Breast epithelium (tissue), 3 donors: ENCODE data around the gene UBL4B.

Experiments
- POLR2AphosphoS5 ChIP-seq, 3 donors: sonication (generic); formaldehyde crosslinking; IDR thresholded peaks; one replicate each; pipeline ENCODE4 v1.6.1; 2017; ENCODE audit warnings: antibody characterized with exemption in 3 of 3
- TF ChIP-seq, protein P1 (sequence below), 3 donors: fragments of 450-650 bp; IDR thresholded peaks; one replicate each; pipeline ENCODE4 v1.5.1; 2016 to 2017; ENCODE audit warnings: antibody characterized with exemption in 3 of 3, mild to moderate bottlenecking in 3 of 3, moderate library complexity in 3 of 3

- TF ChIP-seq, protein P1, sequence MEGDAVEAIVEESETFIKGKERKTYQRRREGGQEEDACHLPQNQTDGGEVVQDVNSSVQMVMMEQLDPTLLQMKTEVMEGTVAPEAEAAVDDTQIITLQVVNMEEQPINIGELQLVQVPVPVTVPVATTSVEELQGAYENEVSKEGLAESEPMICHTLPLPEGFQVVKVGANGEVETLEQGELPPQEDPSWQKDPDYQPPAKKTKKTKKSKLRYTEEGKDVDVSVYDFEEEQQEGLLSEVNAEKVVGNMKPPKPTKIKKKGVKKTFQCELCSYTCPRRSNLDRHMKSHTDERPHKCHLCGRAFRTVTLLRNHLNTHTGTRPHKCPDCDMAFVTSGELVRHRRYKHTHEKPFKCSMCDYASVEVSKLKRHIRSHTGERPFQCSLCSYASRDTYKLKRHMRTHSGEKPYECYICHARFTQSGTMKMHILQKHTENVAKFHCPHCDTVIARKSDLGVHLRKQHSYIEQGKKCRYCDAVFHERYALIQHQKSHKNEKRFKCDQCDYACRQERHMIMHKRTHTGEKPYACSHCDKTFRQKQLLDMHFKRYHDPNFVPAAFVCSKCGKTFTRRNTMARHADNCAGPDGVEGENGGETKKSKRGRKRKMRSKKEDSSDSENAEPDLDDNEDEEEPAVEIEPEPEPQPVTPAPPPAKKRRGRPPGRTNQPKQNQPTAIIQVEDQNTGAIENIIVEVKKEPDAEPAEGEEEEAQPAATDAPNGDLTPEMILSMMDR (IDR thresholded peaks at IDR 0.05), result no peak
- TF ChIP-seq POLR2AphosphoS5 (IDR thresholded peaks at IDR 0.05), result no peak
These were observed 1.9 kb downstream of the UBL4B start for GRCh38 chr1:110114173-110114572.
